A673 (cell line): ENCODE results near the gene ABHD11. TPM values are rescaled to one million over a fixed set of nuclear protein-coding genes. Genes with fewer than 3 reads are reported as not detected.

Experiments used
- BruUV-seq: library from RNA; stranded (reverse); fragments of 400-500 nt; replicated peaks from 2 replicates; lab custom pipeline; 2021; lab: Mats Ljungman, UMichigan
- CTCF ChIA-PET: fragments of 300-600 bp; sonication (Branson Sonifier 250); formaldehyde crosslinking; loops from one replicate; lab custom pipeline; 2022; ENCODE audit warnings: antibody characterized with exemption; lab: Charles Lee
- POLR2A ChIA-PET: fragments of 300-600 bp; sonication (Branson Sonifier 250); formaldehyde crosslinking; loops from one replicate; lab custom pipeline; 2022; ENCODE audit warnings: antibody characterized with exemption; ENCODE audit not compliant: low non-redundant PET; lab: Charles Lee
- DNase-seq: peaks from one replicate; pipeline ENCODE4 v3.0.0-alpha.2; 2015; ENCODE audit warnings: low spot score
- H3K27ac ChIP-seq: fragments of 200-600 bp; sonication (generic); 2 replicates; pipeline ENCODE4 v1.5.1; 2016; ENCODE audit warnings: mixed run types, low read depth, mild to moderate bottlenecking, mixed read lengths, antibody characterized with exemption, low read length; ENCODE audit not compliant: poor library complexity, severe bottlenecking
- H3K27me3 ChIP-seq: fragments of 200-600 bp; sonication (generic); replicated peaks from 2 replicates; pipeline ENCODE4 v1.6.1; 2017; ENCODE audit warnings: mixed run types, low read depth, mild to moderate bottlenecking, mixed read lengths, antibody characterized with exemption, low read length; ENCODE audit not compliant: insufficient read depth, poor library complexity
- H3K36me3 ChIP-seq: fragments of 200-600 bp; sonication (generic); 2 replicates; pipeline ENCODE4 v1.6.1; 2016; ENCODE audit warnings: mixed run types, mild to moderate bottlenecking, mixed read lengths, antibody characterized with exemption, low read length; ENCODE audit not compliant: insufficient read depth, poor library complexity, severe bottlenecking
- H3K4me1 ChIP-seq: fragments of 200-600 bp; sonication (generic); 2 replicates; pipeline ENCODE4 v1.6.1; 2017; ENCODE audit warnings: mixed run types, mild to moderate bottlenecking, mixed read lengths, antibody characterized with exemption, low read length; ENCODE audit not compliant: insufficient read depth, poor library complexity, severe bottlenecking
- H3K4me3 ChIP-seq: fragments of 200-600 bp; sonication (generic); 2 replicates; pipeline ENCODE4 v1.5.1; 2016; ENCODE audit warnings: low read depth, mixed run types, mild to moderate bottlenecking, mixed read lengths, low read length; ENCODE audit not compliant: poor library complexity, severe bottlenecking
- H3K9me3 ChIP-seq: fragments of 200-600 bp; sonication (generic); 2 replicates; pipeline ENCODE4 v1.6.1; 2016; ENCODE audit warnings: mixed run types, low read depth, mild to moderate bottlenecking, mixed read lengths, antibody characterized with exemption, low read length; ENCODE audit not compliant: poor library complexity, severe bottlenecking
- CTCF ChIP-seq: fragments of 300-800, 200-600 bp; sonication (generic); conservative IDR thresholded peaks from 2 replicates; pipeline ENCODE4 v1.5.1; 2017; ENCODE audit warnings: low read depth, mild to moderate bottlenecking, antibody characterized with exemption, low read length, moderate library complexity, mixed read lengths
- EZH2 ChIP-seq: fragments of 200-600 bp; sonication (generic); IDR thresholded peaks from 2 replicates; pipeline ENCODE4 v1.6.1; 2017; ENCODE audit warnings: borderline replicate concordance, low read depth, mild to moderate bottlenecking, mixed read lengths, antibody characterized with exemption, low read length; ENCODE audit not compliant: poor library complexity, severe bottlenecking
- intact Hi-C: fragments of 100-400 bp; cut with micrococcal nuclease; formaldehyde crosslinking; loops from one replicate; pipeline ENCODE4 v1.10.0; 2022; ENCODE audit not compliant: unreplicated experiment
- total RNA-seq: library from RNA; stranded (reverse); gene quantifications from 2 replicates; pipeline ENCODE4 v1.2.3, GENCODE V29; 2021

ABHD11 gene
- total RNA-seq, 1 experiment from 2014 or later = 22.9 TPM

- peak overlapping the region; percentile 99 for H3K4me3 ChIP-seq
- CTCF ChIA-PET = interaction anchor here (1.0 kb wide), 1 partner anchor 15 kb away, joined by 3 read pairs; no protein-coding TSS in a partner anchor
- intact Hi-C loops = loop anchor here (1.0 to 5.0 kb wide), 4 partner anchors 15 to 52 kb away; partner anchors contain the start of genes ABHD11, BUD23, DNAJC30 and VPS37D
These were observed 18.8 kb downstream of the ABHD11 start for GRCh38 chr7:73719806-73720169.

GRCh38 chr7:73718905-73719805 lies 19.4 kb downstream of the ABHD11 start, which contains the start of gene STX1A:
Gene STX1A (minus strand): TSS chr7:73719669. CDS start chr7:73719631, 38 bp downstream.
- POLR2A ChIA-PET = no interaction called here

More at GRCh38 chr7:73719806-73720169, 18.8 kb downstream of the ABHD11 start:
- TF ChIP-seq EZH2 (no peak), CTCF (no peak)
- BruUV-seq = no TSS peak
- Histone ChIP-seq H3K9me3 (no peaks in the 10 kb centered on the region), H3K27ac (no peak overlapping the region), H3K27me3 (no peaks in the 10 kb centered on the region), H3K4me1 (peaks cover 38% of the 10 kb centered on the region), H3K36me3 (no peaks in the 10 kb centered on the region)
- POLR2A ChIA-PET = no interaction called here
- DNase-seq = no peak

More at GRCh38 chr7:73718905-73719805, 19.4 kb downstream of the ABHD11 start, which contains the start of gene STX1A:
- H3K4me3 ChIP-seq = peak within 1 kb of the TSS; percentile 99
- peak; percentile 82 for DNase-seq
- no peak for TF ChIP-seq EZH2
- TF ChIP-seq CTCF = no peak
- intact Hi-C loops = loop anchor here (1.0 to 5.0 kb wide), 4 partner anchors 14 to 52 kb away; partner anchors contain the start of genes ABHD11, BUD23, DNAJC30 and VPS37D
- H3K27ac ChIP-seq = peak within 1 kb of the TSS; percentile 77
- CTCF ChIA-PET = interaction anchor here (1.0 kb wide), 1 partner anchor 15 kb away, joined by 3 read pairs; no protein-coding TSS in a partner anchor
- H3K27me3 ChIP-seq = no peaks in the 10 kb centered on the region
- BruUV-seq = no TSS peak
- H3K36me3 ChIP-seq = no peaks in the 10 kb centered on the region
- H3K4me1 ChIP-seq = peaks cover 38% of the 10 kb centered on the region
- no peaks in the 10 kb centered on the region for H3K9me3 ChIP-seq
